B cell (primary cell): Measurements from ENCODE around the gene CENPP. TPM values are rescaled to one million over a fixed set of nuclear protein-coding genes. Genes with fewer than 3 reads are reported as not detected.

Experiments
- ATAC-seq: fragments of 200-7000 bp; cut with Tn5 transposase; one replicate; pipeline ENCODE4 v1.10.0; 2021; ENCODE audit warnings: low read depth, mild to moderate bottlenecking, moderate number of reproducible peaks, moderate library complexity
- CTCF ChIA-PET: fragments of 350-600 bp; sonication (Branson Sonifier 250); formaldehyde crosslinking; loops from one replicate; lab custom pipeline; 2021; ENCODE audit warnings: antibody characterized with exemption, inconsistent platforms; lab: Charles Lee
- POLR2A ChIA-PET: fragments of 350-600 bp; sonication (Branson Sonifier 250); formaldehyde crosslinking; loops from one replicate; lab custom pipeline; 2021; ENCODE audit warnings: antibody characterized with exemption; lab: Charles Lee
- DNase-seq: peaks from one replicate; pipeline ENCODE4 v3.0.0; 2013
- H2AFZ ChIP-seq: 2 replicates; pipeline ENCODE4 v1.6.1; 2012; ENCODE audit warnings: mild to moderate bottlenecking, low read depth, low read length; ENCODE audit not compliant: insufficient read depth, poor library complexity, severe bottlenecking
- H3K27ac ChIP-seq, 2 donors: 1 replicate in 1 of 2; 2 replicates in 1 of 2; pipeline ENCODE4 v1.5.1; 2012 to 2013; ENCODE audit warnings: low read length in 2 of 2, mild to moderate bottlenecking in 2 of 2, moderate library complexity in 1 of 2
- H3K27me3 ChIP-seq, 4 experiments: fragments of 200-600 bp in 1 of 4; sonication (generic) in 1 of 4; replicated peaks in 1 of 4; 1 replicate in 2 of 4; 2 replicates in 2 of 4; pipeline versions ENCODE4 v1.6.1 to v1.7.0; 2013 to 2016; ENCODE audit warnings: low read length in 3 of 4, mild to moderate bottlenecking in 2 of 4, mixed read lengths in 1 of 4, moderate library complexity in 1 of 4; ENCODE audit not compliant: insufficient read depth in 4 of 4, control insufficient read depth in 3 of 4; ENCODE audit errors: control extremely low read depth in 1 of 4
- H3K36me3 ChIP-seq, 2 experiments: replicated peaks in 1 of 2; 1 replicate in 1 of 2; 2 replicates in 1 of 2; pipeline versions ENCODE4 v1.6.1 to v1.7.1; 2013; ENCODE audit warnings: low read length in 1 of 2; ENCODE audit not compliant: insufficient read depth in 2 of 2, control insufficient read depth in 1 of 2; ENCODE audit errors: control extremely low read depth in 1 of 2, extremely low read depth in 1 of 2
- H3K4me1 ChIP-seq, 2 donors: fragments of 200-600 bp in 1 of 2; sonication (generic) in 1 of 2; 1 replicate in 1 of 2; 2 replicates in 1 of 2; pipeline versions ENCODE4 v1.5.1 to v1.6.1; 2013 to 2017; ENCODE audit warnings: low read length in 2 of 2; ENCODE audit not compliant: control insufficient read depth in 2 of 2, insufficient read depth in 2 of 2
- H3K4me2 ChIP-seq: replicated peaks from 2 replicates; pipeline ENCODE3; 2012; ENCODE audit warnings: mild to moderate bottlenecking, low read depth, low read length; ENCODE audit not compliant: poor library complexity, severe bottlenecking
- H3K4me3 ChIP-seq, 5 experiments: fragments of 200-600 bp in 1 of 5; sonication (generic) in 1 of 5; 1 replicate in 3 of 5; 2 replicates in 2 of 5; pipeline versions ENCODE4 v1.5.1 to v1.7.0; 2011 to 2016; ENCODE audit warnings: low read length in 4 of 5, mild to moderate bottlenecking in 4 of 5, low read depth in 2 of 5, control low read depth in 1 of 5, moderate library complexity in 1 of 5; ENCODE audit not compliant: insufficient read depth in 1 of 5; ENCODE audit errors: control extremely low read depth in 1 of 5, extremely low read depth in 1 of 5
- H3K79me2 ChIP-seq: fragments of 200-600 bp; sonication (generic); one replicate; pipeline ENCODE4 v1.6.0; 2016; ENCODE audit warnings: low read length; ENCODE audit not compliant: control insufficient read depth, insufficient read depth
- H3K9ac ChIP-seq: fragments of 200-600 bp; sonication (generic); 2 replicates; pipeline ENCODE4 v1.6.1; 2017; ENCODE audit warnings: mild to moderate bottlenecking, low read length, moderate library complexity
- H3K9me3 ChIP-seq, 3 donors: one replicate each; pipeline versions ENCODE4 v1.6.1 to v1.7.1; 2013; ENCODE audit warnings: low read length in 2 of 3; ENCODE audit not compliant: control insufficient read depth in 2 of 3, insufficient read depth in 1 of 3; ENCODE audit errors: control extremely low read depth in 1 of 3
- H4K20me1 ChIP-seq: 2 replicates; pipeline ENCODE4 v1.6.0; 2012; ENCODE audit warnings: mild to moderate bottlenecking, low read length; ENCODE audit not compliant: insufficient read depth, control insufficient read depth, poor library complexity, severe bottlenecking
- H3K27ac Mint-ChIP-seq: one replicate; pipeline ENCODE4 v1.8.0; 2021; ENCODE audit warnings: mixed read lengths
- H3K27me3 Mint-ChIP-seq: one replicate; pipeline ENCODE4 v1.8.0; 2021; ENCODE audit warnings: mixed read lengths
- H3K4me1 Mint-ChIP-seq: one replicate; pipeline ENCODE4 v1.8.0; 2021; ENCODE audit warnings: mixed read lengths
- H3K4me3 Mint-ChIP-seq: one replicate; pipeline ENCODE4 v1.8.0; 2021; ENCODE audit warnings: mixed read lengths
- H3K9me3 Mint-ChIP-seq: one replicate; pipeline ENCODE4 v1.8.0; 2022; ENCODE audit warnings: mixed read lengths; ENCODE audit not compliant: insufficient read depth
- EZH2 ChIP-seq: IDR thresholded peaks from 2 replicates; pipeline ENCODE4 v1.6.1; 2012; ENCODE audit warnings: borderline replicate concordance, low read depth, mild to moderate bottlenecking, moderate library complexity, low read length; ENCODE audit not compliant: insufficient read depth, poor library complexity, severe bottlenecking
- WGBS: methylation state at CpG from one replicate; pipeline ENCODE4 v1.1.5; 2013; ENCODE audit warnings: missing lambda C conversion rate; ENCODE audit not compliant: insufficient coverage; 5-methylcytosine and 5-hydroxymethylcytosine counted together
- intact Hi-C: fragments of 100-400 bp; cut with micrococcal nuclease; formaldehyde crosslinking; loops from one replicate; pipeline ENCODE4 v1.10.0; 2022
- polyA plus RNA-seq: library from polyadenylated mRNA; depleted of rRNA; stranded (reverse); fragments of >200 nt; gene quantifications from 2 replicates; pipeline ENCODE4 v1.2.3, GENCODE V29; 2012
- total RNA-seq, 2 donors: library from RNA; stranded (reverse); fragments of 120-200 nt in 1 of 2; gene quantifications; 1 replicate in 1 of 2; 2 replicates in 1 of 2; pipeline versions ENCODE4 v1.2.3 to v1.2.4, GENCODE V29; 2013 to 2022
- TF ChIP-seq, protein P1 (sequence below): fragments of 200-600 bp; IDR thresholded peaks from one replicate; pipeline ENCODE4 v1.8.0; 2022; ENCODE audit warnings: antibody characterized with exemption, mild to moderate bottlenecking

The CENPP gene
- total and polyA plus RNA-seq, 2 donors (not counting 1 experiment from before 2014, with no cell fraction given): 1.4 to 6.2 TPM

GRCh38 chr9:92353051-92353450, 27.3 kb downstream of the CENPP start:
- no peaks in the 10 kb centered on the region for H3K27me3 ChIP-seq
- peaks cover 7% of the 10 kb centered on the region for H3K4me1 Mint-ChIP-seq
- peaks cover 0 to 4% of the 10 kb centered on the region in 2 donors for H3K4me1 ChIP-seq
- DNase-seq: no peak
- TF ChIP-seq, protein P1, sequence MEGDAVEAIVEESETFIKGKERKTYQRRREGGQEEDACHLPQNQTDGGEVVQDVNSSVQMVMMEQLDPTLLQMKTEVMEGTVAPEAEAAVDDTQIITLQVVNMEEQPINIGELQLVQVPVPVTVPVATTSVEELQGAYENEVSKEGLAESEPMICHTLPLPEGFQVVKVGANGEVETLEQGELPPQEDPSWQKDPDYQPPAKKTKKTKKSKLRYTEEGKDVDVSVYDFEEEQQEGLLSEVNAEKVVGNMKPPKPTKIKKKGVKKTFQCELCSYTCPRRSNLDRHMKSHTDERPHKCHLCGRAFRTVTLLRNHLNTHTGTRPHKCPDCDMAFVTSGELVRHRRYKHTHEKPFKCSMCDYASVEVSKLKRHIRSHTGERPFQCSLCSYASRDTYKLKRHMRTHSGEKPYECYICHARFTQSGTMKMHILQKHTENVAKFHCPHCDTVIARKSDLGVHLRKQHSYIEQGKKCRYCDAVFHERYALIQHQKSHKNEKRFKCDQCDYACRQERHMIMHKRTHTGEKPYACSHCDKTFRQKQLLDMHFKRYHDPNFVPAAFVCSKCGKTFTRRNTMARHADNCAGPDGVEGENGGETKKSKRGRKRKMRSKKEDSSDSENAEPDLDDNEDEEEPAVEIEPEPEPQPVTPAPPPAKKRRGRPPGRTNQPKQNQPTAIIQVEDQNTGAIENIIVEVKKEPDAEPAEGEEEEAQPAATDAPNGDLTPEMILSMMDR: no peak
- TF ChIP-seq EZH2: no peak
- no peaks in the 10 kb centered on the region for H3K27me3 Mint-ChIP-seq
- H3K9me3 Mint-ChIP-seq: peaks cover 15% of the 10 kb centered on the region
- WGBS: 43% methylated on average over 3 of the region's 6 CpGs
- H3K9ac ChIP-seq: no peak overlapping the region
- no peak overlapping the region for H3K4me3 ChIP-seq
- no peak for ATAC-seq
- ChIA-PET POLR2A (no interaction called here), CTCF (no interaction called here)
- H3K36me3 ChIP-seq: no peaks in the 10 kb centered on the region
- no peak overlapping the region for H3K27ac ChIP-seq
- no peaks in the 10 kb centered on the region for H3K79me2 ChIP-seq
- intact Hi-C loops: no loop called here
- H3K4me2 ChIP-seq: no peak overlapping the region
- H2AFZ ChIP-seq: no peak overlapping the region
- H3K4me3 Mint-ChIP-seq: no peak overlapping the region
- H3K27ac Mint-ChIP-seq: no peak overlapping the region
- no peaks in the 10 kb centered on the region for H4K20me1 ChIP-seq
- H3K9me3 ChIP-seq: peaks cover 0 to 12% (median 6%) of the 10 kb centered on the region in 3 donors

GRCh38 chr9:92359394-92359995, 33.7 kb downstream of the CENPP start:
- no peak overlapping the region for H3K27ac Mint-ChIP-seq
- H3K9me3 Mint-ChIP-seq: peaks cover 15% of the 10 kb centered on the region
- DNase-seq: no peak
- H4K20me1 ChIP-seq: no peaks in the 10 kb centered on the region
- no peaks in the 10 kb centered on the region for H3K36me3 ChIP-seq
- H3K27me3 Mint-ChIP-seq: no peaks in the 10 kb centered on the region
- no peak overlapping the region for H3K4me3 Mint-ChIP-seq
- peaks cover 0 to 12% (median 6%) of the 10 kb centered on the region in 3 donors for H3K9me3 ChIP-seq
- H3K4me1 Mint-ChIP-seq: peaks cover 5% of the 10 kb centered on the region
- H3K4me3 ChIP-seq: no peak overlapping the region
- ChIA-PET CTCF (no interaction called here), POLR2A (no interaction called here)
- H3K9ac ChIP-seq: no peak overlapping the region
- H3K4me2 ChIP-seq: no peak overlapping the region
- WGBS: 90% methylated on average over 1 of the region's 2 CpGs
- no peak overlapping the region for H3K27ac ChIP-seq
- no peak for ATAC-seq
- H3K27me3 ChIP-seq: no peaks in the 10 kb centered on the region
- H3K4me1 ChIP-seq: peaks cover 0 to 9% of the 10 kb centered on the region in 2 donors
- intact Hi-C loops: no loop called here
- TF ChIP-seq, protein P1: no peak
- TF ChIP-seq EZH2: no peak
- H3K79me2 ChIP-seq: no peaks in the 10 kb centered on the region
- H2AFZ ChIP-seq: no peak overlapping the region
